Left ventricle myocardium inferior (tissue), 1 donor: Measurements from ENCODE around the gene GSTA2. TPM values are rescaled to one million over a fixed set of nuclear protein-coding genes. Genes with fewer than 3 reads are reported as not detected.
"Not testable (repeated sequence)": the region's sequence is repeated elsewhere in the genome, so short reads cannot be mapped to it uniquely, and the experiment has no call there.

Source experiments
- DNase-seq: peaks from one replicate; pipeline ENCODE4 v3.0.0-alpha.2; 2020
- H3K27ac ChIP-seq: fragments of 200-600 bp; replicated peaks from 2 replicates; pipeline ENCODE4 v1.8.0; 2021
- H3K27me3 ChIP-seq: fragments of 200-600 bp; 2 replicates; pipeline ENCODE4 v1.8.0; 2021; ENCODE audit warnings: low read depth
- H3K36me3 ChIP-seq: fragments of 200-600 bp; 2 replicates; pipeline ENCODE4 v1.8.0; 2021
- H3K4me1 ChIP-seq: fragments of 200-600 bp; 2 replicates; pipeline ENCODE4 v1.8.0; 2021
- H3K4me3 ChIP-seq: fragments of 200-600 bp; 2 replicates; pipeline ENCODE4 v1.8.0; 2021; ENCODE audit warnings: mild to moderate bottlenecking, moderate library complexity
- H3K9me3 ChIP-seq: fragments of 200-600 bp; replicated peaks from 2 replicates; pipeline ENCODE4 v1.8.0; 2021
- CTCF ChIP-seq: fragments of 200-600 bp; IDR thresholded peaks from 2 replicates; pipeline ENCODE4 v1.8.0; 2021; ENCODE audit warnings: antibody characterized with exemption, mild to moderate bottlenecking, borderline replicate concordance
- intact Hi-C: fragments of 100-400 bp; cut with micrococcal nuclease; formaldehyde crosslinking; loops from one replicate; pipeline ENCODE4 v1.11.0; 2022
- total RNA-seq: library from RNA; stranded (reverse); fragmentation: NEBNext Ultra II Directional; extraction: Animal tissue kit (Norgen Biotek cat#: 25700); gene quantifications from one replicate; pipeline ENCODE4 v1.2.1, GENCODE V29; 2021
- donor health status: DM: no; HTN: yes; CAD: no; lungs with severe emphysema.

Gene GSTA2
- total RNA-seq, 1 donor from 2014 or later, result not detected

GRCh38 chr6:52706001-52706400, 57.3 kb downstream of the GSTA2 start:
- TF ChIP-seq CTCF, result no peak

GRCh38 chr6:52704781-52705502, 58.3 kb downstream of the GSTA2 start:
- intact Hi-C loops, H3K27ac ChIP-seq, DNase-seq: not testable (repeated sequence)

More at GRCh38 chr6:52706001-52706400, 57.3 kb downstream of the GSTA2 start:
- H3K36me3 ChIP-seq, result no peaks in the 10 kb centered on the region
- H3K27me3 ChIP-seq, result peaks cover 16% of the 10 kb centered on the region
- no peak overlapping the region for H3K4me3 ChIP-seq
- no peak for DNase-seq
- H3K27ac ChIP-seq, result no peak overlapping the region
- H3K4me1 ChIP-seq, result no peaks in the 10 kb centered on the region
- intact Hi-C loops, result no loop called here
- peaks cover 5% of the 10 kb centered on the region for H3K9me3 ChIP-seq

GRCh38 chr6:52704060-52704459, 59.2 kb downstream of the GSTA2 start:
- peaks cover 24% of the 10 kb centered on the region for H3K27me3 ChIP-seq
- TF ChIP-seq CTCF, result no peak

More at GRCh38 chr6:52704781-52705502, 58.3 kb downstream of the GSTA2 start:
- H3K9me3 ChIP-seq, H3K36me3 ChIP-seq, H3K4me3 ChIP-seq, H3K4me1 ChIP-seq: not testable (repeated sequence)
- peaks cover 24% of the 10 kb centered on the region for H3K27me3 ChIP-seq

More at GRCh38 chr6:52704060-52704459, 59.2 kb downstream of the GSTA2 start:
- Histone ChIP-seq H3K4me1 (no peaks in the 10 kb centered on the region), H3K9me3 (peaks cover 5% of the 10 kb centered on the region), H3K36me3 (no peaks in the 10 kb centered on the region), H3K4me3 (no peak overlapping the region), H3K27ac (no peak overlapping the region)
- DNase-seq, result no peak
- intact Hi-C loops, result no loop called here

Other genes with a start within 250 kb of the GSTA2 start
- 11.0 TPM for gene TRAM2, start 186.4 kb downstream of the GSTA2 start, total RNA-seq
- gene TMEM14A, start 92.4 kb downstream of the GSTA2 start, total RNA-seq, result 10.9 TPM
- not detected for gene GSTA1, start 40.3 kb upstream of the GSTA2 start, total RNA-seq
- gene GSTA5, start 77.3 kb upstream of the GSTA2 start, total RNA-seq, result not detected
- gene GSTA3, start 146.2 kb upstream of the GSTA2 start, total RNA-seq, result not detected
- 9.4 TPM for gene GSTA4, start 231.8 kb upstream of the GSTA2 start, total RNA-seq